Measurements from ENCODE around the gene AUTS2.

GRCh38 chr7:70791341-70791740, 1193.1 kb downstream of the AUTS2 start:
- TF ChIP-seq EZH2 (IDR thresholded peaks at IDR 0.05; ENCODE audit: insufficient read depth, poor library complexity, severe bottlenecking) (no peak), EZH2phosphoT487 (IDR thresholded peaks at IDR 0.05; ENCODE audit: insufficient read depth, low read depth) (no peak)

All from GM23248 (cell line).